Fibroblast of peridontal ligament (primary cell): ENCODE measurements around the gene DPP3.
"Not testable (repeated sequence)": the region's sequence is repeated elsewhere in the genome, so short reads cannot be mapped to it uniquely, and the experiment has no call there.

ENCODE experiments used
- DNase-seq: peaks from one replicate; pipeline ENCODE4 v3.0.0-alpha.2; 2010; ENCODE audit errors: extremely low read depth

DPP3 gene

DNA sequence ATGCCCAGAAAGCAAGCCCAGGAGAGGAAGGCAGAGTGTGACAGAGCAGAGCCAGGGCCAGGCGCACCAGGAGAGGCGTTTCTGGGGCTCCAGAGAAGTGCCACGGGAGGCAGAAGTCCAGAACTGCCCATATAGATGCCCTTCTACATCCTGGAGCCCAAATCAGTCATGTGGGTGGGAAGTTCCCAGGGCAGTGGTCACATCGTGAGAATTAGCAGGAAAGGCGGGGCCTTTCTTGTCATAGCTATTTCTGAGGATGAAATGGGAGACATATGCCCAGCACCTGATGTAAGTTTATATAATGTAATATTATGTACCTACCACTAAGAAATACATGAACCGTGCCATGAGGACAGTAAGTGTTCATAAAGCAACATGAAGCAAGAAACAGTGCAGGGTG is 52.5 kb downstream of the DPP3 start:
- DNase-seq: no peak

DNA sequence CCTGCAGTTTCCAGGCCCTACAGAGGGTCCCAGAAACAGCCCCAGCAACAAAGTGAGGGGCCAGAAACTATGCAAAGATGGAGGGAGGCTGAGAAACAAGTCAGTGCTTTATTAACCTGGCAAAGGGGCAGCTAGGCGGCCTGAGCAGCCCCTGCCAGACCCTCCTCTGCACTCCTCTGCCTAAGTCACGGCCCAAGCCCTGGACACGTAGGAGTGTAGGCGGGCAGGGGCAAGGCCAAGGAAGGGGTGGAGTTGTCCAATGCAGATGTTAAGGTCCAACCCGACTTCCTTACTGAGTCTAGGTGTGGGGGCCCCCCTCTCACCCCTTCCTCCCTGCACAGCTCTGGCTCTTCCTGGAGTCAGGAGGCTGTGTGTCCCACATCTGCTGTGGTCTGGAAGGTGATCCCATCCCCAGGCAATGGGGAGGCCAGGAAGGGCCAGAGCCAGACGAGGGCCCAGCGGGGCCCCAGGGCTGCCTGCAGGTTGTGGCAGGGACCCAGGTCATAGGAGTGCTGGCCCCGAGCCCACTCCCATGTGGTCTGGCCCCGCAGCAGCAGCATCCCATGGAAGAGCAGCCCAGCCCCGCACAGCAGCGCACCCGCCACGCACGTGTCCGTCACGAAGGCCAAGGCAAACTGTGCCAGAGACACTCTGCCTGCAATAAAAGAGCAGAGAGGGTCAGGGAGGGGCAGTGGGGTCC is 59.1 kb downstream of the DPP3 start:
- no peak for DNase-seq

DNA sequence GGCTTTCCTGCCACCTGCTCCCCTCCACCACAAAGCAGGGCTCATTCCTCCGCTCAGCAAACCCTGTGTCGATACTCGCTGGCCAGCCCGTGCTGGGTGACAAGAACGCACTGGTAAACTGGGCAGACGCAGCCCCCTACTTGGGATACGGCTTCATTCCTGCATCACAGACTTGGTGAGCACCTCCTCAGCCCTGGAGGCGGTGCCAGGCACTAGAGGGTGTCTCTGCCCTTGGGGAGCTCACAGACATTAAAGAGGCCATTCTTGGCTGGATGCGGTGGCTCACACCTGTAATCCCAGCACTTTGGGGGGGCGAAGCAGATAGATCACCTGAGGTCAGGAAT is 59.6 kb downstream of the DPP3 start:
- DNase-seq: no peak

DNA sequence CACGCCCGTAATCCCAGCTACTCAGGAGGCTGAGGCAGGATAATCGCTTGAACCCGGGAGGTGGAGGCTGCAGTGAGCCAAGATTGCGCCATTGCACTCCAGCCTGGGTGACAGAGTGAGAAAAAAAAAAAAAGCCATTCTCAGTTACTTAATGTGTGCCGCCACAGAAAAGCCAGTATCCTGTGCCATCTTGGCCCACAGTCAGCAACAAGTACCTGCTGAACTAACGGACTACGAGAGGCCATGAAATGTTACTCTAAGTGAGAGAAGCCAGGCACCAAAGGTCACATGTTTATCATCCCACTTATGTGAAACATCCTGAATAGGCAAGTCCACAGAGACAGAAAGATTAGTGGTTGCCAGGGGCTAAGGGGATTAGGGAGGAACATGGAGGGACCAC is 60.4 kb downstream of the DPP3 start:
- not testable (repeated sequence) for DNase-seq

DNA sequence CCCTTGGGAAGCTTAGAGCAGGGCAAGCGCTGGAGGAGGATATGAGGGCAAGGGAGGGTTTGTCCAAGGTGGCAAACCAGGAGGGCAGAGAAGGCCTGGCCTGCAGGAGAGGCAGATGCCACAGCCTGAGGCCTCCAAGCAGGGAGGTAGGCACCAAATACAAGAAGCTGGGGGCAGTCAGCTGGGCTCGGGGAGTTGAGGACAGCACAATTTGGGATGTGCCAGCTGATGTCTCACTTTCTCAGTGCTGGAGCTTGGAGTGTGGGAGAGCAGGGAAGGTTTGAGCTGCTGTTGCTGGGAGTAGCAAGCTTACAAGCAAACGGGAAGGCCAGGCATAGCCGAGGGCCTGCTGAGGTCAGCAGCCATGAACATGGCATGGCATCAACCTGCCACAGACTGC is 61.7 kb downstream of the DPP3 start:
- no peak for DNase-seq

DNA sequence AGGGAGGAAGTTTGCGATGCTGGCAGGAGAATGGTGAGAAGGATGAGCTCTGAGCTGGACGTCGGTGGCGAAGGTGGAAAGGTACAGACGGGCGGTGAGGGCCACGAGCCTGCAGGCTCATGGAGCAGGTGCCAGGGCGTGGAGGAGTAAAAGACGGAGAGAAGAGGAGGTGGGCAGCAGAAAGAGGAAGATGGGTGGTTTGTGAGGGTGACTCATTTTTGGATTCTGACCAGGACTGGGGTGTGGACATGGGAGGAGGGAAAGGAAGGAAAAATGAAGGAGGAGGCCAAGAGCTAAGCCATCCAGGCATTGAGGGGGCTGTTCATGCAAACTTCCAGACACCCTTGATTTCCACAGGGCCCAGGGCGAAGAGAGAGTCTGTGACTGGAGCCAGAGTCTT is 62.1 kb downstream of the DPP3 start:
- peak; percentile 22 for DNase-seq

DNA sequence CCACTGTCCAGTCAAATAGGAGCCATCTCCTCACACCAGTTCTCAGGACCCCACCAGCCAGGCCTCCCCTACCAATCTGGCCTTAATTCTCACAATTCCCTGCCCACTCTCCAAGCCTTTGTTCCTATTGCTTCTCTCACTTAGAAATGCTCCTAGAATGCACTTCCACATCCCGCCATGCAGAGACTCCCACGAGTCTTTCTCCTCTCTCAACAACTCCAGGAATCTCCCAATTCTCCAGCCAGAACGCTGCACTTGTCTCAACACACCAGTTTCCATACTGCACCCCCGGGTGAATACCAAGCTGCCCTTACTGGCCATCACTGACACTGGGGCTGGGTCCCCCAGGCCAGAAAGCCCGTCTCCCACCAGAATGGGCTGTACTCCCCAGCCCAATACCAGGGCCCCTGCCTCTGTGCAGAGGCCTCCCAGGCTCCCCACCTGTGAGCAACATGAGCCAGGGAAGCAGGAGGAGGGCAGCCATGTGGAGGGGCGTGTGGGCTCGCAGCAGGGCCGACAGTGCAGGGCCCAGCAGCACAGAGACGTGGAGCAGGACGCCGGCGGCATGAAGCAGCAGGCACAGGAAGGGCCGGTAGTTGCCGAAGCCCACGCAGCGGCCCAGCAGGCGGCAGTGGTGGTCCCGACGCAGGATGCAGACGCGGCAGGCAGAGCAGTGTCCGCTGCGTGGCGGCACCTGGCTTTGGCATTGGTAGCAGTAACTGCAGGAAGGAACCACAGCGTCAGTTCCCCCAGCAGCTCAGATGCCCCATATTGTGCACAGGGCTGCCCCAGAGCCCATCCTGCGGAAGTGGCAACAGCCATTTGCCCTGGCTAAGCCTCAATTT is 63.3 kb downstream of the DPP3 start:
- peak; percentile 34 for DNase-seq

DNA sequence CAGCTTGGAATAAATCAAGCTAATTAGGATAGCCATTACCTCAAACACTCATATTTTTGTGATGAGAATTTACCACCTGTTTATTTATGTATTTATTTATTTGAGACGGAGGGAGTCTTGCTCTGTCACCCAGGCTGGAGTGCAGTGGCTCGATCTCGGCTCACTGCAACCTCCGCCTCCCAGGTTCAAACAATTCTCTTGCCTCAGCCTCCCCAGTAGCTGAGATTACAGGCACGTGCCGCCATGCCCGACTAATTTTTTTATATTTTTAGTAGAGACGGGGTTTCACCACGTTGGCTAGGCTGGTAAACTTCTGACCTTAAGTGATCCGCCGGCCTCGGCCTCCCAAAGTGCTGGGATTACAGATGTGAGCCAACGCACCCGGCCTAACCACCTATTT is 64.7 kb downstream of the DPP3 start:
- DNase-seq: not testable (repeated sequence)

DNA sequence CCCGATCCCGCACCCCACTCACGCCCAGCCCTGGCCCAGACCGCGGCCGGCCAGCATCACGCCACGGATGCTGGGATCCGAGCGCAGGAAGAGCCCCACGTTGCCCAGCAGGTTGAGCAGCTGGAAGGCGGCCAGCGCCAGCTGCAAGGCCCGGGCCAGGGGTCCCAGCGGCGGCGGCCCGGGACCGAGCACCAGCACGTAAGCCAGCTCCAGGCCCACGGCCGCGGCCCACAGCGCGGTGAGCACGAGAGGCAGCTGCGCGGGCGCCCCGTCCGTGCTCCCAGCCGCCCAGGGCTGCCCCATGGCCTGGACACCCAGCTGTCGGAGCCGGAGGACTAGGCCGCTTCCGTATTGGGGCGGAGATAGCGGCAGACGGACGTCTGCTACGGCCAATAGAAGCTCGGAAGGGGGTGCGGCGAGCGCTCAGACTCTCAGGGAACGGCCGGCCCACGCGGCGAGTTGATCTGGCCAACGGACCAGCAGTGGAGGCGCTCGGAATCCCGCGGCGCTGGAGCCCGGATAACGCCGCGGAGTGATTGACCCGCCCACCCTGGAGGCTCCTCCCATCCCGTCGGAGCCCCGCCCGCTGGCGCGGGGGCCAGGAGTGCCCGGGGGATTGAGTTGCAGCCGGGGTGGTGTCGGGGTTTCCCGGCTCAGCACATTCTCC is 65.6 kb downstream of the DPP3 start, which contains the start of gene ZDHHC24:
TSS of gene ZDHHC24 (minus strand) at position 348 of the 667 bp plus-strand sequence. CDS start at position 303, 45 bp downstream.
- peak; percentile 95 for DNase-seq

DNA sequence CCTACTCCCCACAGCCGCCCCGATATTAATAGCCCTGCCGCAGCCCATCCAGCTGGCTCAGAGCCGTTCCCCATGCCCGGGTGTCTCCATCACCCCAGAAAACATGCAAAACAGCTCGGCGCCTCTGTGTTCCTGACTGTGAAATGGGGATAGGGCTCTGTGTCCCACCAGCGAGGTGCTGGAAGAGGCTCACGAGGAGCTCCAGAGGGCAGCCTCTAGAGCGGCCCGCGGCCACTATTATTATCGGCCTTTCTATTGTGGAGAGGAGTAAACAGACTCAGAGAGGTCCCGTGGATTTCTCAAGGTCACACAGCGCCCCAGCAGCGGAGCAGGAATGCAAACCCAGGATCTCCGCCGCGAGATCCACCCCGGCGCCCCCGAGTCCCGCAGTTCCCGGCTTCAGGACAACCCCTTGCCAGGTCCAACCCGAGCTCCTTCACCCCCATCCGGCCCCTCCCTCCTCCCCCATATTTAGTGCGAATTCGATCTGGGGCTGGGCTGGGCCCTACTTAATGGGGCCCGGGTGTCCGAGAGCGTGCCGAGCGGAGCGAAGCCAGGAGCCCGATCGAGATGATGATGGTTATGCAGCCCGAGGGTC is 66.2 kb downstream of the DPP3 start, which contains the start of gene ACTN3:
TSS of gene ACTN3 (plus strand) at position 536 of the 598 bp plus-strand sequence. CDS start at position 571, 35 bp downstream.
- peak; percentile 5 for DNase-seq

DNA sequence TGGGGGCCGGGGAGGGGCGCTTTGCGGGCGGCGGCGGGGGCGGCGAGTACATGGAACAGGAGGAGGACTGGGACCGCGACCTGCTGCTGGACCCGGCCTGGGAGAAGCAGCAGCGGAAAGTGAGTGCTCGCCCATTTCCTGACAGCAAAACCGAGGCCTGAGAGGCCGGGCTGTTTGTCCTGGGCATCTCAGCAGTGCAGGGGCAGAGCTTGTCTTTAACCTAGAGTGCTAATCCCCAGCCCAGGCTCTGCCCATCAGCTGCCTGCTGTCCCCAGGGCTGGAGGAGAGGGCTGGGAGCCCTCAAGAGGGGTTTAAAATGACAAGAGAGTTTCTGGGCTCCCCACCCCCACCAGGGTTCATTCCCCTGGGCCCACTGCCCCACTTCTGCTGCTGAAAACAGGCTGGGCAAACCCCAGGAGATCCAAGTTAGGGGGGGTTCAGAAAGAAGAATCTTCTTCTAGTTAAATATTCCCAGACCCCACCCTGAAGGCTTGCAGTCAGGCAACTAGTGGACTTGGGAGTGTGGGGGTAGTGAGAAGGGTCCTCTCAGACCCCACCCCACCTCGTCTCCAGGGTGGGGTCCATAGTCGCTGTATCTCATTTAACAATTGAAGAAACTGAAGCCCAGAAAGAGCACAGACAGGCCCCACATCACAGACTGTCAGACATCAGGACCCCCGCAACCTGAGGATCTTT is 66.9 kb downstream of the DPP3 start:
- no peak for DNase-seq

DNA sequence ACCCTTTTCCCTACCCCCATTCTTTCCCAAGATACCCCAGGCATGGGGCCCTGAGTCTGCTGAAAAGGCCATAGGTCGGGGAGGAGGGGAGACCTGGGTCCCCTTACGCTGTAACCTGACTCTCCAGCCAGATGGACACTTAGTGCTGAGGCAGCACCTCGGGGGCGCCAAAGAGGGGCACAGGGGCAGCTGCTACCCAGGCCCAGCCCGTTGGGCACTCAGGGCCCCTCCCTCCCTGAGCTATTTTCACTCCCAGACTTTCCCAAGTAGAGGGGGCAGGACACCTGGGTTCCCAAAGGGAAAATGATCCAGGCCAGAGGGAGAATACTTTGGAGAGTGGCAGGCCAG is 67.4 kb downstream of the DPP3 start:
- no peak for DNase-seq

DNA sequence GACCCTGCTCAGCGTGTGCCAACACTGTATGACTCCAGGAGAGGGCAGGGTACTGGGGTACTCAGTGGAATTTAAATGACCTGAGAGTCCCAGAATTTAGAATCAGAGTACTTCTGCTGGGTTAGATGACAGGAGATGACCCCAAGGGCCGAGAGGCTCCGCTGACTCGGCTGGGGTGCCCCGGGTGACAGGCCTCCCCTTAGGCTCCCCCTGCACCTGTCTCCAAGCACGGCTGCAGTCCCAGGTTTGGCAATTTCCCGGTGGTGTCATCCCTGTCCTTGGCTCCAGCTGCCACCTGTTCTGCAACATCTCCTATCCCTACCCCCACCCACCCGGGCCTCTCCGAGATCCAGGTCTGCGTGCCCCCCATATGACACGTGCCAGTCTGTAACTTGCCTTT is 67.8 kb downstream of the DPP3 start:
- DNase-seq: no peak

DNA sequence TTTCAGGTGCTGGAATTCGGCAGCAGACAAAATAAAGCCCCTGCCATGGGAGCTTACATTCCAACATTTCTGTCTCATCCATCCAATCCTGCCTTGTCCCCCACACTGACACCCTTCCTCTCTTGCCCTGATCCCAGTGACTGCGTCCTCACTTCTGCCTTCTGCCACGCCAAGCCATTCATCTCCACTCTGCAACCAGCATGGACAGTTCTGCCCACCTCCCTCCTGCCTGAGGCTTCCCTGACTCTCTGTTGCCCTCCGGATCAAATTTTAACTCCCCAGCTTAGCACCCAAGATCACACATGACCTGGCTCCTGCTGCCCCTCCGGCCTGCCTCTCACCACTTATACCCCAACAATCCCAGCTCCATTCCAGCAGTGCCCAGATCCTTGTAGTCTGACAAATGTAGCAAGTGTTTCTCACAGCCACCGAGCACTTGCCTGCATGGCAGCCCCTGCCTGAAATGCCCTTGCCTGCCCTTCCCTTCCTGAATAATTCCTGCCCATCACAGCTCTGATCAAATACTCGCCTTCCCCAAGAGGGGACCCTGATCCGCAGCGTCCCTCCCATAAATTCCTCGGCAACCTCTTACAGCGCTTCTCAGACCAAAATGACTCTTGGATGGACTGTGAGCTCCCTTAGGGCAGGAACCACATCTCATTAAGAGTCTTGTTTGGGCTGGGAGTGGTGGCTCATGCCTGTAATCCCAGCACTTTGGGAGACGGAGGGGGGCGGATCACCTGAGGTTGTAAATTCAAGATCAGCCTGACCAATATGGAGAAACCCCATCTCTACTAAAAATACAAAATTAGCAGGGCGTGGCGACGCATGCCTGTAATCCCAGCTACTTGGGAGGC is 68.8 kb downstream of the DPP3 start:
- no peak for DNase-seq

DNA sequence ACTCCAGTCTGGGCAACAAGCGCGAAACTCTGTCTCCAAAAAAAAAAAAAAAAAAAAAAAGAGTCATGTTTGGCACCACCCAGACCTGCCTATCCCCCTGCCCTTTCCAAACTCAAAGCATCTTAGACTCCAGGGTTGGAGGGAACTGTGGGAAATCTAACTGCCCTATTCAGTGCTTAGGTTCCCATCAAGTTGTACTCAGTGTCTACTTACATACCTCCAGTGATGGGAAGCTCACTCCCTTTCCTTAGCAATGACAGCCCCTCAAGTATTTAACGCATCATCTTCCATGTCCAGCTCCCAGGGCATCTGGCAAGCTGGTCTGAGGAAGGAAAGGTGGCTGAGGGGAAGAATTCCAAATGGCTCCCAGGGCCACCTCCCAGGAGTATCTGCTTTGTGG is 69.5 kb downstream of the DPP3 start:
- DNase-seq: no peak

DNA sequence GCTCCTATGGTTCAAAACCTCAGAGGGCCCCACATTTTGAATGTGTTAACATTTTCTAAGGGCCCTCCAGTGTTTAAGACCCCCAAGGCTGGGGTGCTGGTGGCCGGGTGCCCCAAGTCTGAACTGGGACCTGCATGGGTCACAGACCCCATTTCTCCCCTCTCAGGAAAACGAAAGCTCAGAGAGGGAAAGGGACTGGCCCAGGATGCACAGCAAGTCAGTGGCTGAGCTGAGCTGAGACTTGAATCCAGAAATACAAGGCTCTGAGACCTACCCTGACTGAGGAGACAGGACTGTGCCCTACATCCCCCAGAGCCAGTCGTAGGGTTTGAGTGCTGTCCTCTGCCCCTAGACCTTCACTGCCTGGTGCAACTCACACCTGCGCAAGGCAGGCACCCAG is 70.7 kb downstream of the DPP3 start:
- no peak for DNase-seq

DNA sequence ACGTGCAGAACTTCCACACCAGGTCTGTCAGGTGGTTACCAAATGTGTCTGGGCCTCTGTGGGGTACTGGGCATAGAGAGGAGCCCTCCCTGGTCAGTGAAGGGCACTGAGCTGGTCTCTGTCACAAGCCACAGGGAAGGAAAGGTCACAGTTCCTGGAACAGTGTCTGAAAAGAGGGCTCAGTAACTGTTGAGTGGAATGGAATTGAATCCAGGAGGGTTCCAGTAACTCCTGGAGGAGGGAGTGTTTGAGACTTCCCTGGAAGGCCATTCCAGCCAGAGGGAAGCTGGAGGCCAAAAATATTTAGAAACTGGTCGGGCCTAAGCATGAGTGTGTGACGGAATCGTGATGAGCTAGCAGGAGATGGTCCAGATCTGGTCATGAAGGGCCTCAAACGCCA is 74.4 kb downstream of the DPP3 start:
- DNase-seq: no peak

DNA sequence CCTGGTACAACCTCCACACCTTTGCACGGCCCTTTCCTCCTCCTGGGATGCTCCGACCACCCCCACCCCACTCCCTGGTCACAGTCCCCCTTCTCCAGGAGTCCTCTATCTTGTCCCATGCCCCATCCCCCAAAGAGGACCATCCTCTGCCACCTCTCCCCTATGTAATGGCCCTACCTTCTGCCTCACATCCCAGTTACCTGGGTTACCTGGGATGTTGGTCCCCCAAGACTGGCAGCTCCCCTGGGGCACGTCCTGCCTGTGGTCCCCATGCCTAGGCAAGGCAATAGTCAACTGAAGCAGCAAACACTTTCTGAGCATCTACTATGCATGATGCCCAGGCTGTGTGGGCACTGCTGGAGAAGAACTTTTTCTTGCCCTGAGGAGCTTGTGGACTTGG is 75.2 kb downstream of the DPP3 start:
- DNase-seq: no peak

DNA sequence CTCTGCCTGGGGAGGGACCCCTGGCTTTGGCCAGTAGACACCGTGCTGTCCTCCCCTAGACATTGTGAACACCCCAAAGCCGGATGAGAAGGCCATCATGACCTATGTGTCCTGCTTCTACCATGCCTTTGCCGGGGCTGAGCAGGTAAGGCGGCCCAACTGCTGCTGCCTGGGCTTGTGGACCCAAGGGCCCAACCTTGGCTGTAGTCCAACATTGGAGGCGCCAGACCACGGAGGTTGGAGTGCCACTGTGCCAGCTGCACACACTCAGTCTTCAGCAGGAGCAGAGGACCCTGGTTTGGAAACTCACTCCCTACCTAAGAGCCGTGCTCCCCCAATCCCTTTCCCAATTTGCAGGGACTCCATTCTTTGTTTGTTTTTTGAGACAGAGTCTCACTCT is 75.9 kb downstream of the DPP3 start:
- DNase-seq: no peak

DNA sequence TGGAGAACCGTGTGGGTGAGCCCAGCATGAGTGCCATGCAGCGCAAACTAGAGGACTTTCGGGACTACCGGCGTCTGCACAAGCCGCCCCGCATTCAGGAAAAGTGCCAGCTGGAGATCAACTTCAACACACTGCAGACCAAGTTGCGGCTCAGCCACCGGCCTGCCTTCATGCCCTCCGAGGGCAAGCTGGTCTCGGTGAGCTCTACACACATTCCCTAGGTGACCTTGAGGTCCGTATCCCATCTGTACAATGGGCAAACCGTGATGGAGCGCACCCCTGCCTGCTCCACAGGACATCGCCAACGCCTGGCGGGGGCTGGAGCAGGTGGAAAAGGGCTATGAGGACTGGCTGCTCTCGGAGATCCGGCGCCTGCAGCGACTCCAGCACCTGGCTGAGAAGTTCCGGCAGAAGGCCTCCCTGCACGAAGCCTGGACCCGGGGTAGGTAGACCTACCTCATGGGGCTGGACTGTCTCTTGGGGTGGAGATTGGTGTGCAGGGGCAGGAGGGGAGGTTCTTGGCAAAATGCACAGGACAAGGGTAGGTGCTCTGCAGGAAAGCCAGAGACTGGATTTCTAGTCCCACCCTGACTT is 77.6 kb downstream of the DPP3 start:
- DNase-seq: no peak
